ENCODE data around the gene PRR11. TPM values are rescaled to one million over a fixed set of nuclear protein-coding genes. Genes with fewer than 3 reads are reported as not detected.

The PRR11 gene
- total and polyA plus RNA-seq, 2 of the 4 experiments (the other 2 are of a cell fraction), result 8.6 to 24.0 TPM

GRCh38 chr17:59154292-59154720 is 1.2 kb upstream of the PRR11 start:
- Histone ChIP-seq H2AFZ (replicated peaks; ENCODE audit: low read length, poor library complexity) (peak overlapping the region; percentile 94), H3K9me1 (ENCODE audit: insufficient read depth, low read length) (peaks cover 7% of the 10 kb centered on the region), H3K4me3 (ENCODE audit: insufficient read depth, low read depth, low read length) (peak overlapping the region; percentile 73), H2BK120ac (ENCODE audit: low read depth, low read length) (peak overlapping the region; percentile 73), H3K36me3 (ENCODE audit: control insufficient read depth, insufficient read depth, low read length) (peaks cover 1% of the 10 kb centered on the region; the same call in 1 of the 2 replicates), H3K79me1 (ENCODE audit: low read depth in 1 of 2, low read length in 2 of 2) (peaks cover 0 to 29% of the 10 kb centered on the region in 2 experiments; a peak in 3 of 4 replicates), H4K91ac (ENCODE audit: insufficient read depth, low read depth, low read length) (peak overlapping the region; percentile 98), H3K4me2 (ENCODE audit: low read depth, low read length) (peak overlapping the region; percentile 62), H2AK5ac (ENCODE audit: low read depth, low read length) (peak overlapping the region; percentile 96), H3K14ac (replicated peaks; ENCODE audit: low read depth, low read length) (peak overlapping the region; percentile 93), H3K9me3 (ENCODE audit: control insufficient read depth, insufficient read depth, low read length) (no peaks in the 10 kb centered on the region), H3K9ac (ENCODE audit: low read depth, low read length) (peak overlapping the region; percentile 92), H4K8ac (ENCODE audit: low read depth in 2 of 2, low read length in 2 of 2) (peak overlapping the region; percentile 85 to 99), H3K23ac (ENCODE audit: low read depth, low read length) (peak overlapping the region; percentile 100), H3K27me3 (ENCODE audit: control insufficient read depth, insufficient read depth, low read length) (no peaks in the 10 kb centered on the region), H2BK20ac (ENCODE audit: low read depth, low read length) (no peak overlapping the region), H3K18ac (ENCODE audit: low read depth, low read length) (peak overlapping the region; percentile 59), H2AK9ac (replicated peaks; ENCODE audit: low read depth, low read length, poor library complexity) (peak overlapping the region; percentile 99), H4K20me1 (ENCODE audit: insufficient read depth, low read length) (peaks cover 11% of the 10 kb centered on the region), H2BK5ac (ENCODE audit: low read depth, low read length, poor library complexity, severe bottlenecking) (peak overlapping the region; percentile 95), H3K27ac (ENCODE audit: insufficient read depth, low read length) (peak overlapping the region; percentile 89), H3K56ac (ENCODE audit: extremely low read depth, insufficient read depth, low read length) (peak overlapping the region; percentile 99), H4K5ac (ENCODE audit: low read depth, low read length) (no peak overlapping the region), H2BK15ac (ENCODE audit: low read depth, low read length) (peak overlapping the region; percentile 95; the same call in 2 of the 3 replicates), H3K4ac (ENCODE audit: low read depth, low read length) (peak overlapping the region; percentile 96), H3K4me1 (ENCODE audit: control insufficient read depth, insufficient read depth, low read length) (peaks cover 3% of the 10 kb centered on the region)
- TF ChIP-seq ELK1 (IDR thresholded peaks at IDR 0.05; ENCODE audit: borderline replicate concordance, low read depth, low read length) (no peak), POLR2A (IDR thresholded peaks at IDR 0.05; ENCODE audit: low read depth, low read length) (no peak), MAFK (IDR thresholded peaks at IDR 0.05; ENCODE audit: low read depth, low read length) (no peak), RAD21 (IDR thresholded peaks at IDR 0.05; ENCODE audit: low read length) (no peak), FOS (IDR thresholded peaks at IDR 0.05; ENCODE audit: low read depth, low read length) (no peak), SMC3 (IDR thresholded peaks at IDR 0.05; ENCODE audit: low read depth, low read length) (no peak)
- ChIA-PET POLR2A (ENCODE audit: unreplicated experiment) (no interaction called here), CTCF (no interaction called here)
- dilution Hi-C loops (cut with HindIII; ENCODE audit: low sequenced_read_pairs, unreplicated experiment) (no loop called here), in situ Hi-C loops (cut with MboI; ENCODE audit: low sequenced_read_pairs) (no loop called here), intact Hi-C loops (cut with micrococcal nuclease) (loop anchor here (1.0 to 10.0 kb wide), 2 partner anchors 116 to 520 kb away; no protein-coding TSS in a partner anchor)
- 1% methylated on average over 17 of the region's 25 CpGs; no CpG with 5 or more reads in 1 of the 2 experiments for WGBS, 2 experiments (ENCODE audit: extremely low coverage in 2 of 2, insufficient read length in 1 of 2)
- ATAC-seq (ENCODE audit: low read depth) (no peak; the same call in 1 of the 2 replicates), DNase-seq (peak; percentile 39)
- no TSS peak for BruUV-seq (replicated peaks)
